GM10248 (cell line): ENCODE results near the gene TSPAN16.

Experiments
- CTCF ChIA-PET: fragments of 300-600 bp; sonication (Branson Sonifier 250); formaldehyde crosslinking; extraction: SDS; loops from one replicate; lab custom pipeline; 2021; ENCODE audit warnings: antibody characterized with exemption; lab: Yijun Ruan, JAX
- POLR2A ChIA-PET: fragments of 350-650 bp; sonication (Branson Sonifier 250); formaldehyde crosslinking; extraction: SDS; loops from one replicate; lab custom pipeline; 2020; ENCODE audit warnings: antibody characterized with exemption; lab: Yijun Ruan, JAX
- DNase-seq: peaks from one replicate; pipeline ENCODE4 v3.0.0; 2012; ENCODE audit errors: extremely low spot score
- TF ChIP-seq, protein P1 (sequence below): IDR thresholded peaks from 2 replicates; pipeline ENCODE4 v1.5.1; 2012; ENCODE audit warnings: mild to moderate bottlenecking, low read depth; ENCODE audit errors: extremely low read depth, missing control alignments, control extremely low read depth

The TSPAN16 gene

DNA sequence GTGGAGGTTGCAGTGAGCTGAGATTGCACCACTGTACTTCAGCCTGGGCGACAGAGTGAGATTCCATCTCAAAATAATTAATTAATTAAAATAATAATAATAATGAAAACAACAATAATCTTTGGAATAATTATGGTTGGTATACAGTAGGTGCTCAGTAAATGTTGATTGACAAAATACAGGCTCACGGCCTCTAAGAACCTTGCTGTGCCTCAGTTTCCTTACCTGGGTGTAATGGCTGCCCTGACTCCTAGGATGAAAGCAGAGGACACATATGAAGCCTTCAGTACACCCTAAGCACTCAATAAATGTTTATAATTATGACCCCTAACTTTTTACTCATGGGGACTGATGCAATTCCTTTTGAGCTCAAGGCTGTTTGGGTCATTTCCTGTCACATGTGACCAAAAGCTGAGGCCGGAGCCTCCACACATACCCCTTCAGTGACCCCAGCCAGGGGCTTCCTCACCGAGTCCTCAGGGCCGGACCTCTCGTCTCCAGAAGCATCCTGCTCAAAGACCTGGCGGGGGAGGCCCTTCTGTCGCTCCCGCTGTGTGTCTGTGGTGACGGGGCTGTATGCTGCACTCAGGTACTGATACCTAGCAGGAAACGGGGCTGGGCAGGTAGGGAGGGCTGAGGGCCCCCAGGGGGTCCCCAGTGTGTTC is 44.2 kb upstream of the TSPAN16 start:
- DNase-seq = no peak
- POLR2A ChIA-PET = no interaction called here
- TF ChIP-seq, protein P1, sequence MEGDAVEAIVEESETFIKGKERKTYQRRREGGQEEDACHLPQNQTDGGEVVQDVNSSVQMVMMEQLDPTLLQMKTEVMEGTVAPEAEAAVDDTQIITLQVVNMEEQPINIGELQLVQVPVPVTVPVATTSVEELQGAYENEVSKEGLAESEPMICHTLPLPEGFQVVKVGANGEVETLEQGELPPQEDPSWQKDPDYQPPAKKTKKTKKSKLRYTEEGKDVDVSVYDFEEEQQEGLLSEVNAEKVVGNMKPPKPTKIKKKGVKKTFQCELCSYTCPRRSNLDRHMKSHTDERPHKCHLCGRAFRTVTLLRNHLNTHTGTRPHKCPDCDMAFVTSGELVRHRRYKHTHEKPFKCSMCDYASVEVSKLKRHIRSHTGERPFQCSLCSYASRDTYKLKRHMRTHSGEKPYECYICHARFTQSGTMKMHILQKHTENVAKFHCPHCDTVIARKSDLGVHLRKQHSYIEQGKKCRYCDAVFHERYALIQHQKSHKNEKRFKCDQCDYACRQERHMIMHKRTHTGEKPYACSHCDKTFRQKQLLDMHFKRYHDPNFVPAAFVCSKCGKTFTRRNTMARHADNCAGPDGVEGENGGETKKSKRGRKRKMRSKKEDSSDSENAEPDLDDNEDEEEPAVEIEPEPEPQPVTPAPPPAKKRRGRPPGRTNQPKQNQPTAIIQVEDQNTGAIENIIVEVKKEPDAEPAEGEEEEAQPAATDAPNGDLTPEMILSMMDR = no peak
- CTCF ChIA-PET = interaction anchor here (1.0 to 1.9 kb wide), 4 partner anchors 8 to 231 kb away, joined by 4 to 5 read pairs (median 4); no protein-coding TSS in a partner anchor

DNA sequence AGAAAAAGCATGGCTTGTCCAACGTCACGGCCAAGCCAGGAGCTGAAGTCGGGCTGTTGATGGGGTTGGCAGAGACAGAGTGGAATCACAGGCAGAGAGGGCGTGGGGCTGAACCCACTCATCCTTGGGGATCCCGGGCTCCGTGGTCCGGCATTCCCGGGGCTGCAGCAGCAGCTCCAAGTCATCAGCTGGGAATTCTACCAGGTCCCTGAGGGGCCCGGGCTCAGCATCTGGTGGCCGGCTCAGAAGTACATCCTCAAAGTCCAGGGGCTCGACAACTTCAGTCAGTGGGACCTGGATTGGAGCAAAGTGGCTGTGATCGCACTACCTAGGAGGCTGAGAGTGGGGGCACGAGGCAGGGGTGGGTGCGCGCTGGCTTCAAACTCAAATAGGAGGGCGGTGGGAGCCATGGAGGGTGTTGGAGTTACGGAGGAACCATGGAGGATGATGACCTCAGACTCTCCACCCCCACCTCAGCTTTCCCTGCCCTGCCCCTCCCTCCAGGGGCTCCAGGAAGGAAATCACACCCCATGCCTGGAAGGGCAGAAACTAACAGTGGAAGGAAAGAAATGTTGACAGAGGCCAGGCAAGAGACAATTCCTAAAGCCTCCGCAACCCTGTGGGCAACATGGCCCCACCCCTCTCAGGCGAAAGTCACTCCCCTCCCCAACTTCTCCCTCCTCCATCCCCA is 43.1 kb upstream of the TSPAN16 start:
- DNase-seq = no peak
- ChIA-PET POLR2A (no interaction called here), CTCF (interaction anchor here (1.0 to 1.3 kb wide), 2 partner anchors 9 to 41 kb away, joined by 3 to 5 read pairs; no protein-coding TSS in a partner anchor)
- TF ChIP-seq, protein P1 = no peak

- TF ChIP-seq, protein P1 = no peak
- POLR2A ChIA-PET = no interaction called here
- CTCF ChIA-PET = interaction anchor here (1.1 to 2.0 kb wide), 4 partner anchors 12 to 37 kb away, joined by 3 to 8 read pairs (median 4); no protein-coding TSS in a partner anchor
- DNase-seq = no peak
Observed at GRCh38 chr19:11254666-11255065, 41.3 kb upstream of the TSPAN16 start.

- TF ChIP-seq, protein P1 = no peak
- DNase-seq = no peak
- ChIA-PET POLR2A (no interaction called here), CTCF (interaction anchor here (1.1 to 3.2 kb wide), 6 partner anchors 10 to 130 kb away, joined by 3 to 12 read pairs (median 4); no protein-coding TSS in a partner anchor)
Observed at GRCh38 chr19:11256189-11256588, 39.8 kb upstream of the TSPAN16 start.

DNA sequence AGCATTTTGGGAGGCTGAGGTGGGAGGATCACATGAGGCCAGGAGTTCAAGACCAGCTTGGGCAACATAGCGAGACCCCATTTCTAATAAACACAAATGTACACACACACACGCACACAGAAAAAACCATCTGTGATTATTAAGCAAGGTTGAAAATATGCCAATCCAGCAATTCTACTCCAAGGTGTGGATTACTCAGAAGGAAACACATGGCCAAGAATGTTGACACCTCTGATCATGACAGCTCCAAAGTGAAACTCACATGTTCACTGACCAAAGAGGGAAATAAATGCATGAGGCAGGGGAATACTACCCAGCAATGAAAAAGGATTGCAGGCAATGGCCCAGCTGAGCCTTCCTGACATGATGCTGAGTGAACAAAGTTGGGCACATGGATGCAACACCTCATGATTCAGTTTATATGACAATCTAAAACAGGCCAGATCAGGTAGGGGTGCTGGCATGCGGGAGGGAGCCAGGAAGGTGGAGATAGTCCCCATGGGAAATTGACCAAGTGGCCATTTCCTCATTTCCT is 38.0 kb upstream of the TSPAN16 start:
- CTCF ChIA-PET = interaction anchor here (3.2 kb wide), 1 partner anchor 14 kb away, joined by 12 read pairs; no protein-coding TSS in a partner anchor
- POLR2A ChIA-PET = no interaction called here
- DNase-seq = no peak
- TF ChIP-seq, protein P1 = no peak

DNA sequence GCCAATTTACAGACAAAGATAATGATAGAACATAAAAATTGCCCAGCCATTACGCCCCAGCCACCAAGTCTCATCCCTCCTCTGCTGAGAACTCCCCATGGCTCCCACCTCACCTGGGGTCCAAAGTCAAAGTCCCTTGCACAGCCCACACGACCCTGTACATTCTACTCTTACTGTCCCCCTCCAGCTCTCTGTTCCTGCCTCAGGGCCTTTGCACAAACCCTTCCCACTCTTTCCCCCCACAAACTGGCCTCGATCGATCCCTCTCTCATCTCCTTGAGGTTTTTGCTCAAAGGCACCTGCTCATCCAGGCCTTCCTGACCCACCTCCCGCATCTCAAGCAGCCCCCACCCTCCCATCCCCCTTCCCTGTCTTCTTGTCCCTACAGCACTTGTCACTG is 35.0 kb upstream of the TSPAN16 start:
- CTCF ChIA-PET = interaction anchor here (1.3 to 1.5 kb wide), 3 partner anchors 33 to 222 kb away, joined by 3 to 4 read pairs (median 3); no protein-coding TSS in a partner anchor
- no peak for DNase-seq
- TF ChIP-seq, protein P1 = no peak
- POLR2A ChIA-PET = no interaction called here
